ENCODE results near the gene ACOT8.
"Not testable (repeated sequence)": the region's sequence is repeated elsewhere in the genome, so short reads cannot be mapped to it uniquely, and the experiment has no call there.

The ACOT8 gene

GRCh38 chr20:45851501-45851900 lies 5.7 kb downstream of the ACOT8 start:
- DNase-seq = no peak

GRCh38 chr20:45850926-45851325 lies 6.3 kb downstream of the ACOT8 start:
- no peak for DNase-seq

- DNase-seq = no peak
Observed at GRCh38 chr20:45850238-45850637, 7.0 kb downstream of the ACOT8 start.

GRCh38 chr20:45848969-45849582 lies 8.1 kb downstream of the ACOT8 start:
- no peak for DNase-seq

- no peak for DNase-seq
Observed at GRCh38 chr20:45848421-45848820, 8.8 kb downstream of the ACOT8 start.

DNA sequence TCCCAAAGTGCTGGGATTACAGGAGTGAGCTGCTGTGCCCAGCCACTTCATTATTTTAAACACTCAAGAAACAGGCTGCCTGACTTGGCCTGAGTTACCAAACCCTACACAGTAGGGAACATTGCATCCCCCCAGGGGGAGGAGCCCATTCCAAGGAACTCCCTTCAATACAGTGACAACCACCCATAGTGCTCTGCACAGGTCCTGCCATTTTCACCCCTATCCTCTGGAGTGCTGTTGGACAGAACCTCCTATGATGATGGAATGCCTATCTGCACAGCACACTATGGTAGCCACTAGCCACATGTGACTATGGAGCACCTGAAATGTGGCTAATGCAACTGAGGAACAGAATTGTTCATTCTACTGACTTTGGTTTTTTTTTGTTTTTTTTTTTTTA lies 11.7 kb downstream of the ACOT8 start:
- DNase-seq = no peak

DNA sequence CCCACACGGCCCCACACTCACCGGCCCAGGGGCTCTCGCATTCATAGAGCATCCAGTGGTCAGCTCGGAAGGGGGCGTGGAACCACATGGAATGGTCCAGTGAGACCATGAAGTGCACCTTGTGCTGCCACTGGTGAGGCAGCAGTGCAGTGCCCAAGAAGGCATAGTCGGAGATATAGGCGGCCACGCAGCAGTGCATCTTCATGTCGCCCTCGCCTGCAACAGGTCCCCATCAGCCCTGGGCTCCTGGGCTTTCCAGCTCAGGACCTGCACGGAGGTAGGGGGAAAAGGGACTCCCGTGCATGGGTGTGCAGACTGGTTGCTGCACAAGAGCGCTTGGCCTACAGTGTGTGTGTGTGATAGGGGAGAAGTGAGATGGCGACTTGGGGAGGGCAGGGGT lies 13.7 kb downstream of the ACOT8 start:
- DNase-seq = no peak

DNA sequence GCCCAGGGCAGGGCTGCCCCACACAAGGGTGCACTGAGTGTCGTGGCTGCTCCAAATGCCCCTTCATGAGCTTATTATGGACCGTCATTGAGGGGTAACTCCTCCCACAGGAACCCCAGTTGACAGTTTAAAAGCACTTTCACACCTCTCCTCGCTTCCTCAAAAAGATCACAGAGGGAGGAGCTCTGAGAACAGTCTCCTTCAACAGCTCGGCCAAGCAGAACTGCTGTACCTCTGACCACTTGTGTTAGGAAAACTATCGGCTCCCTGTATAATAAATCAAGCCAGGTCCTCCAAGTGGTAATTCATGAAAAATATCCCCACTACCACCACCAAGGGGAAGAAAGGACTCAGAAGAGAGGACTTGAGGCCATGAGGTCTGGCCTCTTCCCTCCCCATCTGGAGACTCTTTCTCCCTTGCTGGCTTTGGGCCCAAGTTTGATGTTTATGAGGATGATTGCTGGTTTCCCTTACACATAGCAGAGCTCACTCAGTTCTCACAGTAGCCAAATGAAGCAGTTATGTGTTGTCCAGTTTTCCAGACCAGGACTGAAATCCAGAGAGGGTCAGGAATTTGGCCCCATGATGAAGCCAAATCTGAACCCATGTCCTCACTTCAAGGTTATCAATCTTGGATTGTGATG lies 14.9 kb downstream of the ACOT8 start:
- no peak for DNase-seq

DNA sequence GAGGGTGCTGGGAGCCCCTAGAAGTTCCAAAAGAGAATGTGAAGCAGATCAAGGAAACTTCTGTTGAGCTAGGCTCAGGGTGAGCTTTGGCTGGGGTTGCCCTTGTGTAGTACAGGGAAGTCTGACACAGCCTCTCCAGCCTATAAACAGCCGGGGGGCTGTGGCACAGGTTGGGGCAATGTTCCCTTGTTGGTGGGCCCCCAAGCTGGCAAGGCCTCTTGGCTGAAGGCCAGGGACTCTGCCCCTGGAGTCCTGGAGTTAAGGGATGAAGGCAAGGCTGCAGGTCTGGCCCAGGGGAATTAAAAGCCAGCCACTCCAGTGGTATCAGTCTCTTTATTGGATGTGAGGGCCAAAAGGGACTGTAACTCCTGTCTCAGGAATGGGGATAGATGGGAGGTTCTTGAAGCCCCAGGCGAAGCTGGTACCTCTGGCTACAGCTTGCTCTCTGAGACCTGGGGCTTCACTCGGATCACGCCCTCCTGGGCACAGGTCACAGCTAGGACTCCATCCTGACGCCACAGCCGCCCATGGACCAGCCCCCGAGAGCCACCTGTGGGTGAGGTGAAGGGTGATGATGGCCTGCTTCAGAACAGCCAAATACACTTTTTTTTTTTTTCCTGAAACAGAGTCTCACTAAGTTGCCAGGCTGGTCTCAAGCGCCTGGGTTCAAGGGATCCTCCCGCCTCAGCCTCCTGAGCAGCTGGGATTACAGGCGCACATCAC lies 15.6 kb downstream of the ACOT8 start:
- DNase-seq = no peak

DNA sequence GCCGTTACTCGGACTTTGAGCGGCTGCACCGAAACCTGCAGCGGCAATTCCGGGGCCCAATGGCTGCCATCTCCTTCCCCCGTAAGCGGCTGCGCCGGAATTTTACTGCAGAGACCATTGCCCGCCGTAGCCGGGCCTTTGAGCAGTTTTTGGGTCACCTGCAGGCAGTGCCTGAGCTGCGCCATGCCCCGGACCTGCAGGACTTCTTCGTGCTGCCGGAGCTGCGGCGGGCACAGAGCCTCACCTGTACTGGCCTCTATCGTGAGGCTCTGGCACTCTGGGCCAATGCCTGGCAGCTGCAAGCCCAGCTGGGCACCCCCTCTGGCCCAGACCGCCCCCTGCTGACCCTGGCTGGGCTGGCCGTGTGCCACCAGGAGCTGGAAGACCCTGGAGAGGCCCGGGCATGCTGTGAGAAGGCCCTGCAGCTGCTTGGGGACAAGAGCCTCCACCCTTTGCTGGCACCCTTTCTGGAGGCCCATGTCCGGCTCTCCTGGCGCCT lies 16.4 kb downstream of the ACOT8 start:
- no peak for DNase-seq

- DNase-seq = no peak
Observed at GRCh38 chr20:45836841-45837240, 20.4 kb downstream of the ACOT8 start.

GRCh38 chr20:45835825-45836224 lies 21.4 kb downstream of the ACOT8 start:
- DNase-seq = no peak

DNA sequence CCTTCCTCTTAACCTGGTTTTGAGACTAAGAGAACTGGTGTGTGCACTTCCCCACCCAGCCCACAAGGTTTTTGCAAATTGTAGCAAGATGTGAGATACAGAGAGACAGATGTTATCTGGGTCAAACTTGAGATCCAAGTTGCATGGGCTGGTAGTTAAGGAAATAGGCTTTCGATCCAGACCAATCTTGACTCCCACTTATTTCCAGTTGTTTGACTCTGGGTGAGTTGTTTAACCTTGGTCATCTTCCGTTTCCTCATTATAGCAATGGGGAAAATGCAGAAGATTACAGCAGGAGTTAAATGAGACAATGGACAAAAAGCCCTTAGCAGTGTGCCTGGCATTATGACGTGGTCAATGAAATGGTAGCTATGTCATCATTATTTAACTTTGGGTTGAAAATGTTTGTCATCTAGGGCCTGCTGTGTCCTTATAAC lies 21.8 kb downstream of the ACOT8 start:
- DNase-seq = no peak

- DNase-seq = no peak
Observed at GRCh38 chr20:45834797-45835161, 22.4 kb downstream of the ACOT8 start.

GRCh38 chr20:45833883-45834796 lies 23.1 kb downstream of the ACOT8 start:
- DNase-seq = peak; percentile 52

DNA sequence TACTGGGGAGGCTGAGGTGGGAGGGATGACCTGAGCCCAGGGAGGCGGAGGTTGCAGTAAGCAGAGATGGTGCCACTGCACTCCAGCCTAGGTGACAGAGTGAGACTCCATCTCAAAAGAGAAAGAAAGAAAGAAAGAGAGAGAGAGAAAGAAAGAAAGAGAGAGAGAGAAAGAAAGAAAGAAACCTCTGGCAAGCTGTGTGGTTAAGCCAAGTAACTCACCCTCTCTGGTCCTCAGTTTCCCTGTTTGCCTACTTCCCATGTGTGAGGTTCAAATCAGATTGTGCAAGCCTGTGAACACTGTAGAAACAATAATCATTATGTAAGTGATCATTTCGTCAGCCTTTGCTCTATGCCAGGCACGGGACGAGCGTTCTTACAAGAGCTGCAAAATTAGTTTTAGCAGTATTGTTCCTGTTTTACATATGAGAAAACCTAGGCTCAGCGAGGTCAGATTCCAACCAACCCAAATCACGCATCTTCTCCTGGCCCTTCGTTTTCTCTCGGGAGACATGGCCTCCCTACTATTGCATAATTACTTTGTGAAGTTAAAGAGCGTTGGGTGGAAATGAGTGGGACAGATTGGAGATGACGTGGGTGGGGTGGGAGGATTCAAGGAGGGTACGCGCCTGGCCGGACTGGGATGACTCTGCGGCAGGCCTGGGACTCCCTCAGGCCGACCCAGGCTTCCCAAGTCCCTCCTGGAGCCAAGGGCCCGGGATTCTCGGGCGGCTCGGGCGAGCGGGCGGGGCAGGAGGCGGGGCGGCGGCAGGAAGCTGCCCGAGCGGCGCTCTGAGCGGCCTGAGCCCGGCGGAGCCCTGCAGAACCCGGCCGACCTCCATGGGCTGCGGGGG lies 23.9 kb downstream of the ACOT8 start, which contains the start of gene SNX21:
TSS of gene SNX21 (plus strand) at position 770 of the 853 bp plus-strand sequence. CDS start 121 bp downstream, outside the sequence.
- DNase-seq = peak; percentile 15

DNA sequence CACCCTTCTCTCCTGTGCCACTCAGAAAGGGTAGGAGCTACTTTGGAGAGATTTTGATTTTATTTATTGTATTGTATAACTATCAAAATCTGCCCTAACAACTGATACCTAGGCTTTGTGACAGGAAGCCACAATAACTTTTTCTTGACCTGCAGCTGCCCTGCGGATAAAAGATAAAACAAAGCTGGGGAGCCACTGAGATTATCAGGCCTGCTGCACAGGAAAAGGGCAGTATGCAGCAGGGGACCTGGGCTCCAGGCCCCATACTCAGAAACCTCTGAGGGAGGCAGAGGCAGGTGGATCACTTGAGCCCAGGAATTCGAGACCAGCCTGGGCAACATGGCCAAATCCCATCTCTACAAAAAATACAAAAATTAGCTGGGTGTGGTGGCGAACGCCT lies 24.6 kb downstream of the ACOT8 start:
- no peak for DNase-seq

DNA sequence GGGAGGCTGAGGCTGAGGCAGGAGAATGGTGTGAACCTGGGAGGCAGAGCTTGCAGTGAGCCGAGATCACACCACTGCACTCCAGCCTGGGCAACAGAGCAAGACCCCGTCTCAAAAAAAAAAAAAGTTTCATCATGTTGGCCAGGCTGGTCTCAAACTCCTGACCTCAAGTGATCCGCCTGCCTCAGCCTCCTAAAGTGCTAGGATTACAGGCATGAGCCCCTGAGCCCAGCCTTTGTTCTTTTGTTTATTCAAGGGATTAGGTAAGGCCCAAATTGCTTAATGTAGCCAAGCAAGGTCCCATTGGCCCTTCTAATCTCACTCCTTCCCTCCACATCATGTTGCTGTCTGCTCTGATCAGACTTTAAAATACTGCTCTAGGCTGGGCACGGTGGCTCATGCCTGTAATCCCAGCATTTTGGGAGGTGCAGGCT lies 27.5 kb downstream of the ACOT8 start:
- not testable (repeated sequence) for DNase-seq

DNA sequence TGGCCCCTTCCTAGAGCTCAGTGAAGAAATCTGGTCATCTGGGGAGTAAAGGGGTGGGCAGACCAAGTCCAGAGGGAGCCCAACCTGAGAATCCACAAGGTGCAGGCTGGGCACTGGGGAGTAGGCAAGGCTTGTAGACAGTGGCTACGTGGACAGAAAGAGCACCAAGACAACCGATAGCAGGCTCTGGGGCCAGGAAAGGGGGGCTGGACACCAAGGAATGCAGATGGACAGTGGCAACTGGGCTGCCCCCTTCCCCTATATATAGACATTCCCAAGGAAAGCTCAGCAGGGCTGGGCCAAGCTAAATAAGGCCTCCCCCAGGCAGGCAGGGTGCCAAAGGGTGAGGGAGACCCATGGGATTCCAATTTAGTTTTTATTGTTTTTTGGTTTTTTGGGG lies 28.6 kb downstream of the ACOT8 start:
- no peak for DNase-seq

- no peak for DNase-seq
Observed at GRCh38 chr20:45827712-45828111, 29.5 kb downstream of the ACOT8 start.

DNA sequence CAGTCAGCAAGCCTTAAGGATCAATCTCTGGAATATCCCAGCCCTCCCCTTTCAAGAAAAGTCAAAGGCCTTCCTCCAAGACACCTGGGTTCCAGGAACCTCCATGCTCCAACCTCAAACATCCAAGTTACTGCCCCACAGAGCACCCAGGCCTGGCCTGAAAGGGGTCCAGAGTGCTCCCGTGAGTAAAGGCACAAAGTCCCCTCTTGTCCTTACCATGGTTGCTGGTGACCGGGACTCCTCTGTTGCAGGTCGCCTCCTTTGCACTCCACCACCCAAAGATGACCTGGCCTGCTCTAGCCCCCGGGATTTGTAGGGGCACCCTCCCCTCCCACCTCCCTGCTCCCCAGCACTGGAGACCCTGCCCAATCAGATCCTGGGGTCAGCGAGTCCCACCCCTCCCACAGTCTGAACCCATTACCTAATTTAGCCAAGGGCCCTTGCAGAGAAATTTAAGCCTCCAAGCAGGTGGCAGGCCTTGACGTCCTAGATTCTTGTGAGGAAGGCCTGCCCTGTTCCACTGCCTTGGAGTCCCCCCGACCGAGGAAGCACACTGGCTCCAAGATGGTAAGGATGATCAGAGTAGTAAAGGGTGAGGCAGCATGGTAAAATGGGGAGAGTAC lies 30.1 kb downstream of the ACOT8 start, which contains the start of gene TNNC2:
TSS of gene TNNC2 (minus strand) at position 283 of the 623 bp plus-strand sequence. CDS start at position 219, 64 bp downstream.
- no peak for DNase-seq
